Measurements from ENCODE around the gene JPT1.

JPT1 gene

DNA sequence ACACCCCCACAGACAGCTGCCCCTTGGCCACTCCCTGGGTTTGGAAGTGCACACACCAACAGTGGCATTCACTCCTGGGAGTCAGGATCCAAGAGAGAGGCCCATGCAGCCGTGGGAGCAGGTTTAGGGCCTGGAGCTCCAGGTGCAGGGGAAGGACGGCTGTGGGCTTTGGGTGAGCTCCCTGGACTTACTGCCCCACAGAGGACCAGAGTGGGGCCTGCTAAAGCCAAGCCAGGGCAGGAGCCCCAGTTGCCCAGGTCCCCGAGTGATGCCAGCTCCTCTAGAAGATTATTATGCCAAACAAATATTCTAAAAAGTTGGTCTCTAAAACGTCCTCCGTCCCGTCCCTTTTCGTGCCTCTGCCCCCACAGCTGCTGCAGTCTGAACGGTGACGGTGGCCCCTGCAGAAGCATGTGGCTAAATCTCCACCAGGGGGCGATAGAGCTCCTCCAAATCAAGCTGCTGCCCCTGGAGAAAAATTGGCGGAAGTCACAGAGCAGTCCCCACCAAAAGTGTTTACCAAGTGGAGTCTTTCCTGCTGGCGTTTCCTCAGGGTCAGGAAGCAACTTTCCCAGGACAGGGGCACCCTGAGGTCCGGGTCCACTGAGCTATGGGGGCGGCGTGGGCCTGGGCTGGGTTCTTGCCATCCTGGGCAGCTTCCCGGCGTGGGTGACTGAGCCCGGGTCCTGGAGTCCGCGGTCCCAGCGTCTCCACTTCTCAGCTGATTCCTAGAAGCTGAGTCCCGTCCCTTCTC lies 40.3 kb downstream of the JPT1 start:
- peak overlapping the region; percentile 78 for H3K4me3 ChIP-seq (ENCODE audit: low read length, poor library complexity, severe bottlenecking)
- H3K9me2 ChIP-seq (replicated peaks; ENCODE audit: low read depth, low read length), result no peaks in the 10 kb centered on the region
- H4K20me1 ChIP-seq (ENCODE audit: insufficient read depth, low read length, poor library complexity, severe bottlenecking), result no peaks in the 10 kb centered on the region
- no peak for TF ChIP-seq EZH2phosphoT487 (IDR thresholded peaks at IDR 0.05; ENCODE audit: borderline replicate concordance)
- TF ChIP-seq, protein P1, sequence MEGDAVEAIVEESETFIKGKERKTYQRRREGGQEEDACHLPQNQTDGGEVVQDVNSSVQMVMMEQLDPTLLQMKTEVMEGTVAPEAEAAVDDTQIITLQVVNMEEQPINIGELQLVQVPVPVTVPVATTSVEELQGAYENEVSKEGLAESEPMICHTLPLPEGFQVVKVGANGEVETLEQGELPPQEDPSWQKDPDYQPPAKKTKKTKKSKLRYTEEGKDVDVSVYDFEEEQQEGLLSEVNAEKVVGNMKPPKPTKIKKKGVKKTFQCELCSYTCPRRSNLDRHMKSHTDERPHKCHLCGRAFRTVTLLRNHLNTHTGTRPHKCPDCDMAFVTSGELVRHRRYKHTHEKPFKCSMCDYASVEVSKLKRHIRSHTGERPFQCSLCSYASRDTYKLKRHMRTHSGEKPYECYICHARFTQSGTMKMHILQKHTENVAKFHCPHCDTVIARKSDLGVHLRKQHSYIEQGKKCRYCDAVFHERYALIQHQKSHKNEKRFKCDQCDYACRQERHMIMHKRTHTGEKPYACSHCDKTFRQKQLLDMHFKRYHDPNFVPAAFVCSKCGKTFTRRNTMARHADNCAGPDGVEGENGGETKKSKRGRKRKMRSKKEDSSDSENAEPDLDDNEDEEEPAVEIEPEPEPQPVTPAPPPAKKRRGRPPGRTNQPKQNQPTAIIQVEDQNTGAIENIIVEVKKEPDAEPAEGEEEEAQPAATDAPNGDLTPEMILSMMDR (conservative IDR thresholded peaks at IDR 0.05; ENCODE audit: low read length), result peak; percentile 95
- peaks cover 32% of the 10 kb centered on the region for H3K79me2 ChIP-seq (ENCODE audit: insufficient read depth, low read length)
- H3K9me3 ChIP-seq (ENCODE audit: insufficient read depth, low read depth, low read length), result no peaks in the 10 kb centered on the region
- H3K9ac ChIP-seq (ENCODE audit: low read depth, low read length, poor library complexity, severe bottlenecking), result peak overlapping the region; percentile 69
- H3F3A ChIP-seq (ENCODE audit: low read depth), result 0 out of 2 replicates have a peak, but pooled peaks cover 4% of the 10 kb centered on the region
- H2AFZ ChIP-seq (ENCODE audit: low read length), result peak overlapping the region; percentile 81
- H3K27me3 ChIP-seq (ENCODE audit: insufficient read depth, low read length, poor library complexity, severe bottlenecking), result no peaks in the 10 kb centered on the region
- H3K4me2 ChIP-seq (ENCODE audit: low read depth, low read length, poor library complexity, severe bottlenecking), result peak overlapping the region; percentile 72
- peaks cover 33% of the 10 kb centered on the region for H3K4me1 ChIP-seq (ENCODE audit: insufficient read depth, low read length, poor library complexity, severe bottlenecking)
- no peaks in the 10 kb centered on the region for H3K36me3 ChIP-seq (ENCODE audit: insufficient read depth, low read length)

DNA sequence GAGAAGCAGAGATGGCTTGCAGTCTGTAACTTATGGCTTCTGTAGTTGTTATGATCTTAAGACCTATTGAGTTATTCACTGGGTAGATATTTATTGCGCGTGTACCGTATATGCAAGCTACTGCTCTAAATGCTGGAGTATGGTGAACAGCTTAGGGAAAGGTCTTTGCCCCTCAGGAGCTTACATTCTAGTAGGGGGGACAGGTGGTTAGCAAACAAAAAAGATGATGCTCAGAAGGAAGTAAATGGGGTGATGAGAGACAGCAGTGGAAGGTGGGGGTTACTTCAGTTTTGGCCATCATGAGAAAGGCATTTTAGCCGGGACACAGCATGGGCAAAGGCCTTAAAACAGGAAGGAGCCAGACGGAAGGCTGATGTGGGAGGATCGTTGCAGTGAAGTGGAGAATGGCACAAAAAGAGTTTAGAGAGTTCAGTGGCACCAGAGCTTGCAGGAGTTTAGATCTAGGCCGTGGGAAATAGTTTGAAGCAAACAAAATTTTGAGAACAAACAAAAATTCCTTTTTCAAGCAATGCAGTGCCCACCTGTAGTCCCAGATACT lies 42.5 kb downstream of the JPT1 start:
- peaks cover 32% of the 10 kb centered on the region for H3K79me2 ChIP-seq (ENCODE audit: insufficient read depth, low read length)
- H3K4me1 ChIP-seq (ENCODE audit: insufficient read depth, low read length, poor library complexity, severe bottlenecking), result peaks cover 36% of the 10 kb centered on the region
- peak overlapping the region; percentile 23 for H3K4me3 ChIP-seq (ENCODE audit: low read length, poor library complexity, severe bottlenecking)

DNA sequence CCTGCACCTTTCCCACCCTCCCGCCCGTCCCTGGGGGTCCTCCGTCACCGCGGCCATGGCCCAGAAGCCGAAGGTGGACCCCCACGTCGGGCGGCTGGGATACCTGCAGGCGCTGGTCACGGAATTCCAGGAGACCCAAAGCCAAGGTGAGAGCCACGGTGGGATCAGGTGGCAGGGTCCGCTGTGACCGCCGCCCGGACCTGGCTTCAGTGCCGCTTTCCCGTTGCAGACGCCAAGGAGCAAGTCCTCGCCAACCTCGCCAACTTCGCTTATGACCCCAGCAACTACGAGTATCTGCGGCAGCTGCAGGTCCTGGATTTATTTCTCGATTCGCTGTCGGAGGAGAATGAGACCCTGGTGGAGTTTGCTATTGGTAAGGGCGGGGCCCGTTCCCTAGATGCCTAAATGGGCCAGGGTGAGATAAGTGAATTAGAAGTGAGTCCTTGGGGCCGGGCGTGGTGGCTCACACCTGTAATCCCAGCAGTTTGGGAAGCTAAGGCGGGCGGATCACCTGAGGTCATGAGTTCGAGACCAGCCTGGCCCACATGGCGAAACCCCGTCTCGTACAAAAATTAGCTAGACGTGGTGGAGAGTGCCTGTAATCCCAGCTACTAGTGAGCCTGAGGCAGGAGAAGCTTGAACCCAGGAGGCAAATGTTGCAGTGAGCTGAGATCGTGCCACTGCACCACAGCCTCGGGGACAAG lies 43.9 kb downstream of the JPT1 start:
- peak overlapping the region; percentile 94 for H3K4me3 ChIP-seq (ENCODE audit: low read length, poor library complexity, severe bottlenecking)
- peak overlapping the region; percentile 75 for H3K9ac ChIP-seq (ENCODE audit: low read depth, low read length, poor library complexity, severe bottlenecking)
- peak overlapping the region; percentile 94 for H3K4me2 ChIP-seq (ENCODE audit: low read depth, low read length, poor library complexity, severe bottlenecking)
- H4K20me1 ChIP-seq (ENCODE audit: insufficient read depth, low read length, poor library complexity, severe bottlenecking), result no peaks in the 10 kb centered on the region
- no peaks in the 10 kb centered on the region for H3K27me3 ChIP-seq (ENCODE audit: insufficient read depth, low read length, poor library complexity, severe bottlenecking)
- no peak for TF ChIP-seq EZH2phosphoT487 (IDR thresholded peaks at IDR 0.05; ENCODE audit: borderline replicate concordance)
- TF ChIP-seq, protein P1 (conservative IDR thresholded peaks at IDR 0.05; ENCODE audit: low read length), result no peak
- peaks cover 32% of the 10 kb centered on the region for H3K79me2 ChIP-seq (ENCODE audit: insufficient read depth, low read length)
- H3K36me3 ChIP-seq (ENCODE audit: insufficient read depth, low read length), result no peaks in the 10 kb centered on the region
- 0 out of 2 replicates have a peak, but pooled peaks cover 4% of the 10 kb centered on the region for H3F3A ChIP-seq (ENCODE audit: low read depth)
- no peaks in the 10 kb centered on the region for H3K9me3 ChIP-seq (ENCODE audit: insufficient read depth, low read depth, low read length)
- peaks cover 36% of the 10 kb centered on the region for H3K4me1 ChIP-seq (ENCODE audit: insufficient read depth, low read length, poor library complexity, severe bottlenecking)
- H3K9me2 ChIP-seq (replicated peaks; ENCODE audit: low read depth, low read length), result no peaks in the 10 kb centered on the region
- peak overlapping the region; percentile 45; the same call in 1 of the 2 replicates for H2AFZ ChIP-seq (ENCODE audit: low read length)

More for the DNA sequence above, 42.5 kb downstream of the JPT1 start:
- no peaks in the 10 kb centered on the region for H3K9me3 ChIP-seq (ENCODE audit: insufficient read depth, low read depth, low read length)
- H3K9ac ChIP-seq (ENCODE audit: low read depth, low read length, poor library complexity, severe bottlenecking), result peak overlapping the region; percentile 23
- no peaks in the 10 kb centered on the region for H3K36me3 ChIP-seq (ENCODE audit: insufficient read depth, low read length)
- no peaks in the 10 kb centered on the region for H3K9me2 ChIP-seq (replicated peaks; ENCODE audit: low read depth, low read length)
- H2AFZ ChIP-seq (ENCODE audit: low read length), result no peak overlapping the region
- H3K4me2 ChIP-seq (ENCODE audit: low read depth, low read length, poor library complexity, severe bottlenecking), result peak overlapping the region; percentile 94
- TF ChIP-seq, protein P1 (conservative IDR thresholded peaks at IDR 0.05; ENCODE audit: low read length), result no peak
- TF ChIP-seq EZH2phosphoT487 (IDR thresholded peaks at IDR 0.05; ENCODE audit: borderline replicate concordance), result no peak
- H3F3A ChIP-seq (ENCODE audit: low read depth), result 0 out of 2 replicates have a peak, but pooled peaks cover 4% of the 10 kb centered on the region
- no peaks in the 10 kb centered on the region for H4K20me1 ChIP-seq (ENCODE audit: insufficient read depth, low read length, poor library complexity, severe bottlenecking)
- no peaks in the 10 kb centered on the region for H3K27me3 ChIP-seq (ENCODE audit: insufficient read depth, low read length, poor library complexity, severe bottlenecking)

Data from Loucy (cell line).